NB4 (cell line): ENCODE results near the gene DUSP28.
A peak's percentile ranks its signal among the peaks of the same experiment; 100 is the strongest.

Experiments
- DNase-seq: peaks from one replicate; pipeline ENCODE4 v3.0.0; 2010; ENCODE audit warnings: low read depth
- H3K4me3 ChIP-seq: one replicate; pipeline ENCODE4 v1.5.1; 2011; ENCODE audit warnings: mild to moderate bottlenecking, low read depth, low read length, moderate library complexity
- MYC ChIP-seq: IDR thresholded peaks from 2 replicates; pipeline ENCODE4 v1.6.1; 2011; ENCODE audit warnings: low read depth, low read length
- POLR2A ChIP-seq: IDR thresholded peaks from 2 replicates; pipeline ENCODE4 v1.6.1; 2011; ENCODE audit warnings: mild to moderate bottlenecking; ENCODE audit not compliant: insufficient read length; ENCODE audit errors: extremely low read depth
- TF ChIP-seq, protein P1 (sequence below): IDR thresholded peaks from one replicate; pipeline ENCODE4 v1.5.1; 2012; ENCODE audit warnings: low read depth, low read length
- TF ChIP-seq, protein P2 (sequence below): IDR thresholded peaks from 2 replicates; pipeline ENCODE4 v1.6.1; 2011; ENCODE audit warnings: low read depth, low read length

Gene DUSP28

DNA sequence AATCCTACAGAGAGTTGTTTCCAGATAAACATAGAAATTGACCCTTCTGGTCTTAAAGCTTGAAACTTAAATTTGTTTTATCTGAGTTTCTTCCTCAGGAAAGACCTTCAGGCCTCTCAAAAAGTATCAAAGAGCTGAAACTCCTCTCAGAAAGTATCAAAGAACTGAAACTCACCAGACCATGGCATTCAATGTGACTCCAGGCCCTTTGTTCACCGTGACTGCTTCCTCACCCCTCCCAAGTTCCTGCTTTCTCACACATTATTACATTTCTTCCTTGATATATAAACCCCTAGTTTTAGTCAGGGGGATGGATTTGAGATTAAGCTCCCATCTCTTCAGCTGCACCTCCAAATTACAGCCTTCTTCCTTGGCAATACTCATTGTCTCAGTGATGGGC lies 8.3 kb upstream of the DUSP28 start:
- TF ChIP-seq, protein P1, sequence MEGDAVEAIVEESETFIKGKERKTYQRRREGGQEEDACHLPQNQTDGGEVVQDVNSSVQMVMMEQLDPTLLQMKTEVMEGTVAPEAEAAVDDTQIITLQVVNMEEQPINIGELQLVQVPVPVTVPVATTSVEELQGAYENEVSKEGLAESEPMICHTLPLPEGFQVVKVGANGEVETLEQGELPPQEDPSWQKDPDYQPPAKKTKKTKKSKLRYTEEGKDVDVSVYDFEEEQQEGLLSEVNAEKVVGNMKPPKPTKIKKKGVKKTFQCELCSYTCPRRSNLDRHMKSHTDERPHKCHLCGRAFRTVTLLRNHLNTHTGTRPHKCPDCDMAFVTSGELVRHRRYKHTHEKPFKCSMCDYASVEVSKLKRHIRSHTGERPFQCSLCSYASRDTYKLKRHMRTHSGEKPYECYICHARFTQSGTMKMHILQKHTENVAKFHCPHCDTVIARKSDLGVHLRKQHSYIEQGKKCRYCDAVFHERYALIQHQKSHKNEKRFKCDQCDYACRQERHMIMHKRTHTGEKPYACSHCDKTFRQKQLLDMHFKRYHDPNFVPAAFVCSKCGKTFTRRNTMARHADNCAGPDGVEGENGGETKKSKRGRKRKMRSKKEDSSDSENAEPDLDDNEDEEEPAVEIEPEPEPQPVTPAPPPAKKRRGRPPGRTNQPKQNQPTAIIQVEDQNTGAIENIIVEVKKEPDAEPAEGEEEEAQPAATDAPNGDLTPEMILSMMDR = no peak
- TF ChIP-seq MYC (no peak), POLR2A (no peak)
- TF ChIP-seq, protein P2, sequence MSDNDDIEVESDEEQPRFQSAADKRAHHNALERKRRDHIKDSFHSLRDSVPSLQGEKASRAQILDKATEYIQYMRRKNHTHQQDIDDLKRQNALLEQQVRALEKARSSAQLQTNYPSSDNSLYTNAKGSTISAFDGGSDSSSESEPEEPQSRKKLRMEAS = no peak
- no peak overlapping the region for H3K4me3 ChIP-seq

DNA sequence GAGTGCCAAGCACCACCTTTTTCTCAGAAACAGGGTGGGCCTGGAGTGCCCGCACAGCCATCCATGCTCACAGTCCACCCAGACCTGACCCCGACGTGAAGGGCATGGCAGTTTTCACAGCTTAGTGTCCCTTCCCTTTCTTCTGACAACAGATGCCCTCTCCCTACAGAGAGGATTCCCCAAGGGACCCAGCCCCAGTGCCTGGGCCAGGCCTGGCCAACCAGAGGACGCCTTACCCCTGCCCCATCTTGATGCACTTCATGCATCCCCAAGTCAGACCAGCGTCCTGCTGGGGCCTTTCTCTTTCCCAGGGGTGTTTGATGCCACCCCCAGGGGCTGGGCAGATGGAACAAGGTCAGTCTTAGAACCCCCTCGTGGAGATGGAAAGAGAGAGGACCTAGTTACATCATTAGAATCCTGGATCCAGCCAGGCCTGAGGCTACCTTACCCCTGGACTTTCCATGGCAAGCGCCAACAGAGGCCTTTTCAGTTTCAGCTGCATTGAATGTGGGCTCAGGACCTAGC lies 6.1 kb upstream of the DUSP28 start:
- DNase-seq = no peak
- H3K4me3 ChIP-seq = no peak overlapping the region
- TF ChIP-seq MYC = no peak
- TF ChIP-seq, protein P1 = no peak
- TF ChIP-seq POLR2A = no peak
- TF ChIP-seq, protein P2 = no peak

More for the DNA sequence above, 8.3 kb upstream of the DUSP28 start:
- DNase-seq = no peak

DNA sequence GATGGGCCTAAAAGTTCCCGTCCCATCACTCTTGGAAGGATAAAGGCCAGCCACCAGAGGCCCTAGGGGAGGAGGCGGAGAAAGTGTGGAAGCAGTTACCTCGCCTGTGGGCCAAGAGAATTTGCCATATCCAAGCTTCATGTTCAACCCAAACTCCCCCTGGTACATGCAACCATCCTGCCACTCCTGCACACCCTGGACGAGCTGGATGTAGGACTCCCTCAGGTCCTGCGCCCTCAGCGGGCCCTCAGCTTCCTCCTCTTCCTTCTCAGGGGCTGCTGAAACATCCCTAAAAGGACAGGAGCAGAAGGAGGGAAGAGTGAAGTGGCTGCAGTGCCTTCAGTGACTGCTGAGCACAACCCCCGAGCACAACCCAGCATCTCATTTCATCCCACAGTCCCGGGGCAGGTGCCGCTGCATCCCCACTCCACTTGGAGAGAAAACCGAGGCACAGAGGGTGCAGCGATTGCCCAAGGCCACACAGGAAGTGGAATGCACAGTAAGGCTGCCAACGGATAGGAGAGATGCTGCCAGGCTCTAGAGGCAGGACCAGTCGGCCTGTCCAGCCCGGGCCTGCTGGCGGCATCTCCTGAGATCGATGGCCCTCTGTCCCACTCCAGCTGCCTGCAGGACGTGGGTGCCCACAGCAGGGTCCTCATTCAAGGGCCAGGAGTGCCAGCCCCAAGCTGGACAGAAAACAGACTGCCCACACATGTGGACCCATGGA lies 5.2 kb upstream of the DUSP28 start:
- DNase-seq = no peak
- TF ChIP-seq POLR2A (no peak), MYC (no peak)
- TF ChIP-seq, protein P1 = no peak
- TF ChIP-seq, protein P2 = no peak
- no peak overlapping the region for H3K4me3 ChIP-seq

DNA sequence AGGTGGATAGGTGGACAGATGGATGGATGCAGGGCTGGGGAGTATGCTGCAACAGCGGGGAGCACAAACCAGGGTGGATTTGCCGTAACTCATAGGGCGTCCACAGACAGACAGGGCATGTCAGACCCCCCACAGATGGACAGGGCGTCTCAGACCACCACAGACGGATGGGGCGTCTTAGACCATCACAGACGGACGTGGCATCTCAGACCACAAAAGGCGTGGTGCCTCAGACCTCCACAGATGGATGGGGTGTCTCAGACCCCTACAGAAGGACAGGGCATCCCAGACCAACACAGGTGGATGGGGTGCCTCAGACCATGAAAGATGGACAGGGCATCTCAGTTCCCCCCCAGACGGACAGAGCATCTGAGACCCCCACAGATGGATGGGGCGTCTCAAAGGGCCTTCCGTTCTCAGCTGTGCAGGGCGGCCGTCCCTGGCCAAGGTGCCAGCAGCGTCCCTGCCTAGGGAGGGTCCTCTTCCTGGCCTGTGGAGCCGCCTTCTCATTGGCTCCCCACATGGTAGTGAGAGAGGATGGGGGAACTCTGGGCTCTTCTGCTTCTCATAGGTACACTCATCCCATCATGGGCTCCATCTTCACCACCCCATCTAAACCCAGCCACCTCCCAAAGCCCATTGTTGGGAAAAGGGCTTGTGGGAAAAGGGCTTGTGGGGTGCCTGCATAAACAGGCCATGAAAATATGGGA lies 4.5 kb upstream of the DUSP28 start:
- no peak overlapping the region for H3K4me3 ChIP-seq
- no peak for DNase-seq
- TF ChIP-seq, protein P2 = no peak

DNA sequence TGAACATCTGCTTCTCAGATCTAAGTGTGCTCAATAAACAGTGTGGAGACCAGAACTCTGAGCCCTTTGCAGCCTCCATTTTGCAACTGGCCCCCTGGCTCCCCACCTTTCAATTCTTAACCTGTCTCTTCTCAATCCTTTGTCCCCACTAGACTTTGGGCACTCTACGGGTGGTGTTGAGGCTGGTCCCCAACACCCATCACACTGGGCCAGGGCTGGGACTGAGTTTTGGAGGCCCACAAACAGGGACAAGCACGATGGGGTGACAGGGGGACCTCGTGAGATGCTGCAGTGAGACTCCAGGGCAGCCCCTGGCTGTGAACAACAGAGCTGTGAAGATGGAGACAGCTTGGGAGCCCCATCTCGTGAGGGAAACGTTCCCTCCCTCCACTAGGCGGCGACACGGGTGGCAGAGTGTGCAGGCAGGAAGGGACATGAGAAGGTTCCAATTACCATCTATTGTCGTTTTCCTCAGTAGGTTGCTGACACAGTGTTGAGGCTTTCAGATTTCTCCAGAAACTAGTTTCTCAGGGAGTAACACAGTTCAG lies 3.5 kb upstream of the DUSP28 start:
- peak; percentile 71 for DNase-seq
- no peak overlapping the region for H3K4me3 ChIP-seq
- TF ChIP-seq, protein P1 = peak; percentile 49
- TF ChIP-seq POLR2A (no peak), MYC (no peak)
- TF ChIP-seq, protein P2 = no peak
